WTC11 (cell line): ENCODE data around the gene SYT8. TPM values are rescaled to one million over a fixed set of nuclear protein-coding genes. Genes with fewer than 3 reads are reported as not detected.

Source experiments
- ATAC-seq: fragments of 200-7000 bp; cut with Tn5 transposase; 2 replicates; pipeline ENCODE4 v1.10.0; 2021; ENCODE audit warnings: mild to moderate bottlenecking, moderate library complexity
- CTCF ChIA-PET: fragments of 300-600 bp; sonication (Branson Sonifier 250); formaldehyde crosslinking; loops from one replicate; lab custom pipeline; 2021; ENCODE audit warnings: antibody characterized with exemption; lab: Charles Lee
- POLR2A ChIA-PET: fragments of 350-600 bp; sonication (Branson Sonifier 250); formaldehyde crosslinking; loops from one replicate; lab custom pipeline; 2021; ENCODE audit warnings: antibody characterized with exemption; lab: Charles Lee
- DNase-seq: peaks from one replicate; pipeline ENCODE4 v3.0.0; 2021; ENCODE audit warnings: low spot score
- H3K27ac Mint-ChIP-seq: 2 replicates; pipeline ENCODE4 v1.8.0; 2021; ENCODE audit warnings: mixed read lengths
- H3K27me3 Mint-ChIP-seq: 2 replicates; pipeline ENCODE4 v1.8.0; 2021; ENCODE audit warnings: low read depth, mild to moderate bottlenecking, moderate library complexity, mixed read lengths
- H3K36me3 Mint-ChIP-seq: 2 replicates; pipeline ENCODE4 v1.8.0; 2021; ENCODE audit warnings: mixed read lengths
- H3K4me1 Mint-ChIP-seq: 2 replicates; pipeline ENCODE4 v1.8.0; 2022; ENCODE audit warnings: mixed read lengths
- H3K4me3 Mint-ChIP-seq: 2 replicates; pipeline ENCODE4 v1.8.0; 2021; ENCODE audit warnings: mild to moderate bottlenecking, moderate library complexity, mixed read lengths
- H3K9me3 Mint-ChIP-seq: 2 replicates; pipeline ENCODE4 v1.8.0; 2021; ENCODE audit warnings: mixed read lengths
- CREB1 ChIP-seq: sonication (generic); formaldehyde crosslinking; IDR thresholded peaks from 2 replicates; pipeline ENCODE4 v1.8.0; 2023; ENCODE audit warnings: mild to moderate bottlenecking, missing genetic modification reagents
- CREM ChIP-seq: sonication (generic); formaldehyde crosslinking; IDR thresholded peaks from 2 replicates; pipeline ENCODE4 v1.8.1; 2022; ENCODE audit warnings: mild to moderate bottlenecking, missing genetic modification reagents, moderate library complexity
- FOXP1 ChIP-seq: sonication (generic); formaldehyde crosslinking; IDR thresholded peaks from 2 replicates; pipeline ENCODE4 v1.8.0; 2022; ENCODE audit warnings: missing genetic modification reagents, mild to moderate bottlenecking, moderate library complexity, borderline replicate concordance
- GTF2I ChIP-seq: fragments of 250-450 bp; sonication (Bioruptor Pico); conservative IDR thresholded peaks from 2 replicates; pipeline ENCODE4 v1.4.0; 2021; ENCODE audit warnings: mild to moderate bottlenecking
- MXD4 ChIP-seq: fragments of 250-450 bp; sonication (Bioruptor Pico); IDR thresholded peaks from 2 replicates; pipeline ENCODE4 v1.8.0; 2021; ENCODE audit warnings: mild to moderate bottlenecking, moderate library complexity, borderline replicate concordance
- NFATC4 ChIP-seq: fragments of 250-450 bp; sonication (Bioruptor Pico); IDR thresholded peaks from 2 replicates; pipeline ENCODE4 v1.9.0; 2021; ENCODE audit warnings: mild to moderate bottlenecking
- NFE2L1 ChIP-seq: sonication (generic); formaldehyde crosslinking; IDR thresholded peaks from 2 replicates; pipeline ENCODE4 v1.8.1; 2023; ENCODE audit warnings: missing genetic modification reagents
- NR1H2 ChIP-seq: sonication (generic); formaldehyde crosslinking; IDR thresholded peaks from 2 replicates; pipeline ENCODE4 v1.9.0; 2021; ENCODE audit warnings: mild to moderate bottlenecking, moderate library complexity, missing genetic modification reagents
- OVOL2 ChIP-seq: fragments of 250-450 bp; sonication (Bioruptor Pico); IDR thresholded peaks from 2 replicates; pipeline ENCODE4 v1.9.0; 2021; ENCODE audit warnings: mild to moderate bottlenecking, borderline replicate concordance
- RELA ChIP-seq: sonication (generic); formaldehyde crosslinking; IDR thresholded peaks from 2 replicates; pipeline ENCODE4 v1.8.1; 2022; ENCODE audit warnings: missing genetic modification reagents, mild to moderate bottlenecking, borderline replicate concordance
- SMAD3 ChIP-seq: sonication (generic); formaldehyde crosslinking; IDR thresholded peaks from 2 replicates; pipeline ENCODE4 v1.8.0; 2022; ENCODE audit warnings: missing genetic modification reagents, mild to moderate bottlenecking, borderline replicate concordance
- SMAD4 ChIP-seq: sonication (generic); formaldehyde crosslinking; IDR thresholded peaks from 2 replicates; pipeline ENCODE4 v1.8.0; 2022; ENCODE audit warnings: mild to moderate bottlenecking, missing genetic modification reagents
- TEAD4 ChIP-seq: sonication (generic); formaldehyde crosslinking; IDR thresholded peaks from 2 replicates; pipeline ENCODE4 v1.8.0; 2022; ENCODE audit warnings: mild to moderate bottlenecking, missing genetic modification reagents
- total RNA-seq: library from RNA; stranded (reverse); gene quantifications from 3 replicates; pipeline ENCODE4 v1.2.3, GENCODE V29; 2021
- TF ChIP-seq, protein P1 (sequence below): sonication (generic); formaldehyde crosslinking; IDR thresholded peaks from 2 replicates; pipeline ENCODE4 v1.8.1; 2023; ENCODE audit warnings: mild to moderate bottlenecking, missing genetic modification reagents, borderline replicate concordance
- TF ChIP-seq, protein P2 (sequence below): sonication (generic); formaldehyde crosslinking; IDR thresholded peaks from 2 replicates; pipeline ENCODE4 v1.8.0; 2023; ENCODE audit warnings: mild to moderate bottlenecking, missing genetic modification reagents
- TF ChIP-seq, protein P3 (sequence below): sonication (generic); formaldehyde crosslinking; IDR thresholded peaks from 2 replicates; pipeline ENCODE4 v1.8.0; 2022; ENCODE audit warnings: mild to moderate bottlenecking, missing genetic modification reagents
- TF ChIP-seq, protein P4 (sequence below): sonication (generic); formaldehyde crosslinking; conservative IDR thresholded peaks from 2 replicates; pipeline ENCODE4 v1.8.1; 2022; ENCODE audit warnings: mild to moderate bottlenecking, missing genetic modification reagents
- TF ChIP-seq, protein P5 (sequence below): fragments of 200-600 bp; IDR thresholded peaks from 2 replicates; pipeline ENCODE4 v1.8.0; 2022; ENCODE audit warnings: antibody characterized with exemption
- TF ChIP-seq, protein P6 (sequence below): fragments of 250-450 bp; sonication (Bioruptor Pico); IDR thresholded peaks from 2 replicates; pipeline ENCODE4 v1.9.0; 2021; ENCODE audit warnings: mild to moderate bottlenecking
- TF ChIP-seq, protein P7 (sequence below): sonication (generic); formaldehyde crosslinking; IDR thresholded peaks from 2 replicates; pipeline ENCODE4 v1.8.0; 2023; ENCODE audit warnings: missing genetic modification reagents
- TF ChIP-seq, protein P8 (sequence below): sonication (generic); formaldehyde crosslinking; IDR thresholded peaks from 2 replicates; pipeline ENCODE4 v1.8.1; 2023; ENCODE audit warnings: mild to moderate bottlenecking, missing genetic modification reagents, moderate library complexity

Gene SYT8
- total RNA-seq, 1 experiment from 2014 or later = 0.37 TPM

DNA sequence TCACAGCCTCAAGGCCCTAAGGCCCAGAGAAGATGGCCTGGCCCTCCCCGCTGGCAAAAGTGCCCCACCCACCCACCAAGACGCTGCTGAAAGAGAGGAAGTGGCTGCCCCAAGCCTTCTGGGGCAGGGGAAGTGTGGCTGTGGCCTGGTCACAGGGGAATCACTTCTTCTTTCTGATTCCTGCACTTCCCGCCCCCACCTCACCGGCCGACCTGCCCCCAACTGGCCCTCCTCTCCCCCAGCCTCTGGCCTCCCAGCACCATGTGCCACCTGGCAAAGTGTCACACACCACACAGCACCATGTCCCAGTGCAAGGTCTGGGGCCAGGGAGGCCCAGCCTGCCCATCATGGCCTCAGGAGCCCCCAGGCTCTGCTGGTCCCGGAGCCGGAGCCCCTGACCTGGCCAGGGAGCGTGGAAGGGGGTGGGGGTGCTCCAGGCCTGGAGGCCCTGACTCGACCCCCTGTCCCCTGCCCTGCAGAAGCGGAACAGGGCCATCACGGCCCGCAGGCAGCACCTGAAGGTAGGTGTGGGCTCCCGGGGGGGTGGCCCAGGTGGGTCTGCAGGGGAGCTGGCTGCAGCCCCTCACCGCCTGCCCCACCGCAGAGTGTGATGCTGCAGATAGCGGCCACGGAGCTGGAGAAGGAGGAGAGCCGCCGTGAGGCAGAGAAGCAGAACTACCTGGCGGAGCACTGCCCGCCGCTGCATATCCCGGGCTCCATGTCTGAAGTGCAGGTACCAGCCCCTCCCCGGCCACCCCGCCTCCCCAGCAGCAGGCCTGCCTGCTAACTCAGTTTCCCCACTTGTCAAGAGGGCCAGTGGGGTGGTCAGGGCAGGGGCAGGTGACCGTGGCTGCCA, 5.4 kb downstream of the SYT8 start:
- Mint-ChIP-seq H3K4me1 (no peaks in the 10 kb centered on the region), H3K4me3 (no peak overlapping the region), H3K9me3 (no peaks in the 10 kb centered on the region), H3K36me3 (no peaks in the 10 kb centered on the region), H3K27ac (no peak overlapping the region), H3K27me3 (no peaks in the 10 kb centered on the region)
- CTCF ChIA-PET = interaction anchor here (0.6 to 2.2 kb wide), 11 partner anchors 7 to 387 kb away, joined by 3 to 9 read pairs (median 4); no protein-coding TSS in a partner anchor
- DNase-seq = no peak
- ATAC-seq = no peak
- TF ChIP-seq NFE2L1 (no peak), OVOL2 (CRISPR knock-in tag) (no peak), RELA (no peak), MXD4 (CRISPR knock-in tag) (no peak), SMAD4 (CRISPR knock-in tag) (no peak)
- TF ChIP-seq, protein P1, sequence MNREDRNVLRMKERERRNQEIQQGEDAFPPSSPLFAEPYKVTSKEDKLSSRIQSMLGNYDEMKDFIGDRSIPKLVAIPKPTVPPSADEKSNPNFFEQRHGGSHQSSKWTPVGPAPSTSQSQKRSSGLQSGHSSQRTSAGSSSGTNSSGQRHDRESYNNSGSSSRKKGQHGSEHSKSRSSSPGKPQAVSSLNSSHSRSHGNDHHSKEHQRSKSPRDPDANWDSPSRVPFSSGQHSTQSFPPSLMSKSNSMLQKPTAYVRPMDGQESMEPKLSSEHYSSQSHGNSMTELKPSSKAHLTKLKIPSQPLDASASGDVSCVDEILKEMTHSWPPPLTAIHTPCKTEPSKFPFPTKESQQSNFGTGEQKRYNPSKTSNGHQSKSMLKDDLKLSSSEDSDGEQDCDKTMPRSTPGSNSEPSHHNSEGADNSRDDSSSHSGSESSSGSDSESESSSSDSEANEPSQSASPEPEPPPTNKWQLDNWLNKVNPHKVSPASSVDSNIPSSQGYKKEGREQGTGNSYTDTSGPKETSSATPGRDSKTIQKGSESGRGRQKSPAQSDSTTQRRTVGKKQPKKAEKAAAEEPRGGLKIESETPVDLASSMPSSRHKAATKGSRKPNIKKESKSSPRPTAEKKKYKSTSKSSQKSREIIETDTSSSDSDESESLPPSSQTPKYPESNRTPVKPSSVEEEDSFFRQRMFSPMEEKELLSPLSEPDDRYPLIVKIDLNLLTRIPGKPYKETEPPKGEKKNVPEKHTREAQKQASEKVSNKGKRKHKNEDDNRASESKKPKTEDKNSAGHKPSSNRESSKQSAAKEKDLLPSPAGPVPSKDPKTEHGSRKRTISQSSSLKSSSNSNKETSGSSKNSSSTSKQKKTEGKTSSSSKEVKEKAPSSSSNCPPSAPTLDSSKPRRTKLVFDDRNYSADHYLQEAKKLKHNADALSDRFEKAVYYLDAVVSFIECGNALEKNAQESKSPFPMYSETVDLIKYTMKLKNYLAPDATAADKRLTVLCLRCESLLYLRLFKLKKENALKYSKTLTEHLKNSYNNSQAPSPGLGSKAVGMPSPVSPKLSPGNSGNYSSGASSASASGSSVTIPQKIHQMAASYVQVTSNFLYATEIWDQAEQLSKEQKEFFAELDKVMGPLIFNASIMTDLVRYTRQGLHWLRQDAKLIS (CRISPR knock-in tag) = no peak
- TF ChIP-seq, protein P2, sequence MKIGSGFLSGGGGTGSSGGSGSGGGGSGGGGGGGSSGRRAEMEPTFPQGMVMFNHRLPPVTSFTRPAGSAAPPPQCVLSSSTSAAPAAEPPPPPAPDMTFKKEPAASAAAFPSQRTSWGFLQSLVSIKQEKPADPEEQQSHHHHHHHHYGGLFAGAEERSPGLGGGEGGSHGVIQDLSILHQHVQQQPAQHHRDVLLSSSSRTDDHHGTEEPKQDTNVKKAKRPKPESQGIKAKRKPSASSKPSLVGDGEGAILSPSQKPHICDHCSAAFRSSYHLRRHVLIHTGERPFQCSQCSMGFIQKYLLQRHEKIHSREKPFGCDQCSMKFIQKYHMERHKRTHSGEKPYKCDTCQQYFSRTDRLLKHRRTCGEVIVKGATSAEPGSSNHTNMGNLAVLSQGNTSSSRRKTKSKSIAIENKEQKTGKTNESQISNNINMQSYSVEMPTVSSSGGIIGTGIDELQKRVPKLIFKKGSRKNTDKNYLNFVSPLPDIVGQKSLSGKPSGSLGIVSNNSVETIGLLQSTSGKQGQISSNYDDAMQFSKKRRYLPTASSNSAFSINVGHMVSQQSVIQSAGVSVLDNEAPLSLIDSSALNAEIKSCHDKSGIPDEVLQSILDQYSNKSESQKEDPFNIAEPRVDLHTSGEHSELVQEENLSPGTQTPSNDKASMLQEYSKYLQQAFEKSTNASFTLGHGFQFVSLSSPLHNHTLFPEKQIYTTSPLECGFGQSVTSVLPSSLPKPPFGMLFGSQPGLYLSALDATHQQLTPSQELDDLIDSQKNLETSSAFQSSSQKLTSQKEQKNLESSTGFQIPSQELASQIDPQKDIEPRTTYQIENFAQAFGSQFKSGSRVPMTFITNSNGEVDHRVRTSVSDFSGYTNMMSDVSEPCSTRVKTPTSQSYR = no peak
- POLR2A ChIA-PET = no interaction called here

DNA sequence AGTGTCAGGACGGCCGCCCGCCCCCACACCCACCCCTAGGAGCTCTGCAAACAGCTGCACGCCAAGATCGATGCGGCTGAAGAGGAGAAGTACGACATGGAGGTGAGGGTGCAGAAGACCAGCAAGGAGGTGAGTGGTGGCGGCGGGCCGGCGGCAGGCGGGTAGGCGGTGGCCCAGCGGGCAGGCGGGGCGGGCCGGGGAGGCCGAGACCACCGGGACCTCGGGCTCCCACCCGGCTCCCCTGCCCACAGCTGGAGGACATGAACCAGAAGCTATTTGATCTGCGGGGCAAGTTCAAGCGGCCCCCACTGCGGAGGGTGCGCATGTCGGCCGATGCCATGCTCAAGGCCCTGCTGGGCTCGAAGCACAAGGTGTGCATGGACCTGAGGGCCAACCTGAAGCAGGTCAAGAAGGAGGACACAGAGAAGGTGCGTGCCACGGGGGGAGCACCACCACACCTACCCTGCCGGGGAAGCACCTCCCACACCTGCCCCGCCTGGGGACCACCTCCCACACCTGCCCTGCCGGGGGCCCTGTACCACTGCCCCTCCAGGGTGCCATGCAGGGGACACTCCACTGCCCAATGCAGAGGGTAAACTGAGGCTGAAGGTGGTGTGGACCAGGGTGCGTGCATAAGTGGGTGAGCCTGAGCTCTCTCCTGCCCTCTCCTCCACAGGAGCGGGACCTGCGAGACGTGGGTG, 6.1 kb downstream of the SYT8 start:
- H3K4me1 Mint-ChIP-seq = no peaks in the 10 kb centered on the region
- H3K27me3 Mint-ChIP-seq = no peaks in the 10 kb centered on the region
- no peak overlapping the region for H3K4me3 Mint-ChIP-seq
- H3K9me3 Mint-ChIP-seq = no peaks in the 10 kb centered on the region
- CTCF ChIA-PET = interaction anchor here (0.6 to 2.2 kb wide), 11 partner anchors 8 to 387 kb away, joined by 3 to 9 read pairs (median 4); no protein-coding TSS in a partner anchor
- ATAC-seq (no peak), DNase-seq (no peak)
- POLR2A ChIA-PET = no interaction called here
- H3K36me3 Mint-ChIP-seq = no peaks in the 10 kb centered on the region
- H3K27ac Mint-ChIP-seq = no peak overlapping the region
- TF ChIP-seq NFATC4 (no peak), NR1H2 (CRISPR knock-in tag) (no peak), CREB1 (no peak), TEAD4 (no peak), GTF2I (CRISPR knock-in tag) (no peak), CREM (no peak), FOXP1 (no peak), RELA (no peak), SMAD3 (no peak)
- TF ChIP-seq, protein P3, sequence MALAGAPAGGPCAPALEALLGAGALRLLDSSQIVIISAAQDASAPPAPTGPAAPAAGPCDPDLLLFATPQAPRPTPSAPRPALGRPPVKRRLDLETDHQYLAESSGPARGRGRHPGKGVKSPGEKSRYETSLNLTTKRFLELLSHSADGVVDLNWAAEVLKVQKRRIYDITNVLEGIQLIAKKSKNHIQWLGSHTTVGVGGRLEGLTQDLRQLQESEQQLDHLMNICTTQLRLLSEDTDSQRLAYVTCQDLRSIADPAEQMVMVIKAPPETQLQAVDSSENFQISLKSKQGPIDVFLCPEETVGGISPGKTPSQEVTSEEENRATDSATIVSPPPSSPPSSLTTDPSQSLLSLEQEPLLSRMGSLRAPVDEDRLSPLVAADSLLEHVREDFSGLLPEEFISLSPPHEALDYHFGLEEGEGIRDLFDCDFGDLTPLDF (CRISPR knock-in tag) = no peak
- TF ChIP-seq, protein P4, sequence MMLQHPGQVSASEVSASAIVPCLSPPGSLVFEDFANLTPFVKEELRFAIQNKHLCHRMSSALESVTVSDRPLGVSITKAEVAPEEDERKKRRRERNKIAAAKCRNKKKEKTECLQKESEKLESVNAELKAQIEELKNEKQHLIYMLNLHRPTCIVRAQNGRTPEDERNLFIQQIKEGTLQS (CRISPR knock-in tag) = no peak
- TF ChIP-seq, protein P5, sequence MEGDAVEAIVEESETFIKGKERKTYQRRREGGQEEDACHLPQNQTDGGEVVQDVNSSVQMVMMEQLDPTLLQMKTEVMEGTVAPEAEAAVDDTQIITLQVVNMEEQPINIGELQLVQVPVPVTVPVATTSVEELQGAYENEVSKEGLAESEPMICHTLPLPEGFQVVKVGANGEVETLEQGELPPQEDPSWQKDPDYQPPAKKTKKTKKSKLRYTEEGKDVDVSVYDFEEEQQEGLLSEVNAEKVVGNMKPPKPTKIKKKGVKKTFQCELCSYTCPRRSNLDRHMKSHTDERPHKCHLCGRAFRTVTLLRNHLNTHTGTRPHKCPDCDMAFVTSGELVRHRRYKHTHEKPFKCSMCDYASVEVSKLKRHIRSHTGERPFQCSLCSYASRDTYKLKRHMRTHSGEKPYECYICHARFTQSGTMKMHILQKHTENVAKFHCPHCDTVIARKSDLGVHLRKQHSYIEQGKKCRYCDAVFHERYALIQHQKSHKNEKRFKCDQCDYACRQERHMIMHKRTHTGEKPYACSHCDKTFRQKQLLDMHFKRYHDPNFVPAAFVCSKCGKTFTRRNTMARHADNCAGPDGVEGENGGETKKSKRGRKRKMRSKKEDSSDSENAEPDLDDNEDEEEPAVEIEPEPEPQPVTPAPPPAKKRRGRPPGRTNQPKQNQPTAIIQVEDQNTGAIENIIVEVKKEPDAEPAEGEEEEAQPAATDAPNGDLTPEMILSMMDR = no peak
- TF ChIP-seq, protein P6, sequence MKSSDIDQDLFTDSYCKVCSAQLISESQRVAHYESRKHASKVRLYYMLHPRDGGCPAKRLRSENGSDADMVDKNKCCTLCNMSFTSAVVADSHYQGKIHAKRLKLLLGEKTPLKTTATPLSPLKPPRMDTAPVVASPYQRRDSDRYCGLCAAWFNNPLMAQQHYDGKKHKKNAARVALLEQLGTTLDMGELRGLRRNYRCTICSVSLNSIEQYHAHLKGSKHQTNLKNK (CRISPR knock-in tag) = no peak
- TF ChIP-seq, protein P7, sequence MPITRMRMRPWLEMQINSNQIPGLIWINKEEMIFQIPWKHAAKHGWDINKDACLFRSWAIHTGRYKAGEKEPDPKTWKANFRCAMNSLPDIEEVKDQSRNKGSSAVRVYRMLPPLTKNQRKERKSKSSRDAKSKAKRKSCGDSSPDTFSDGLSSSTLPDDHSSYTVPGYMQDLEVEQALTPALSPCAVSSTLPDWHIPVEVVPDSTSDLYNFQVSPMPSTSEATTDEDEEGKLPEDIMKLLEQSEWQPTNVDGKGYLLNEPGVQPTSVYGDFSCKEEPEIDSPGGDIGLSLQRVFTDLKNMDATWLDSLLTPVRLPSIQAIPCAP (CRISPR knock-in tag) = no peak
- TF ChIP-seq, protein P8, sequence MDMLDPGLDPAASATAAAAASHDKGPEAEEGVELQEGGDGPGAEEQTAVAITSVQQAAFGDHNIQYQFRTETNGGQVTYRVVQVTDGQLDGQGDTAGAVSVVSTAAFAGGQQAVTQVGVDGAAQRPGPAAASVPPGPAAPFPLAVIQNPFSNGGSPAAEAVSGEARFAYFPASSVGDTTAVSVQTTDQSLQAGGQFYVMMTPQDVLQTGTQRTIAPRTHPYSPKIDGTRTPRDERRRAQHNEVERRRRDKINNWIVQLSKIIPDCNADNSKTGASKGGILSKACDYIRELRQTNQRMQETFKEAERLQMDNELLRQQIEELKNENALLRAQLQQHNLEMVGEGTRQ = no peak
